K562 (cell line): ENCODE measurements around the gene LACTB. TPM values are rescaled to one million over a fixed set of nuclear protein-coding genes. Genes with fewer than 3 reads are reported as not detected.
A peak's percentile ranks its signal among the peaks of the same experiment; 100 is the strongest.

ENCODE experiments used
- E4F1 ChIP-seq: fragments of 250-450 bp; sonication (Bioruptor Pico); IDR thresholded peaks from 2 replicates; pipeline ENCODE4 v1.5.0; 2021; ENCODE audit warnings: mild to moderate bottlenecking, borderline replicate concordance
- ID3 ChIP-seq, 2 experiments: fragments of 250-450 bp in 1 of 2; fragments of 450-650 bp in 1 of 2; sonication (Bioruptor Pico) in 1 of 2; IDR thresholded peaks; 2 replicates each; pipeline versions ENCODE4 v1.6.1 to v1.8.0; 2016 to 2021; ENCODE audit warnings: mild to moderate bottlenecking in 2 of 2, moderate library complexity in 2 of 2, missing compliant biosample characterization in 1 of 2, missing genetic modification characterization in 1 of 2
- SMAD3 ChIP-seq: fragments of 450-650 bp; formaldehyde crosslinking; conservative IDR thresholded peaks from 2 replicates; pipeline ENCODE4 v1.4.0; 2020; ENCODE audit warnings: mild to moderate bottlenecking
- ZNF24 ChIP-seq: fragments of 450-650 bp; IDR thresholded peaks from 2 replicates; pipeline ENCODE4 v1.6.1; 2016
- ZNF347 ChIP-seq: fragments of 450-650 bp; formaldehyde crosslinking; IDR thresholded peaks from 2 replicates; pipeline ENCODE4 v1.4.0; 2020; ENCODE audit warnings: low read depth, mild to moderate bottlenecking, moderate library complexity
- ZNF407 ChIP-seq: fragments of 450-650 bp; IDR thresholded peaks from 2 replicates; pipeline ENCODE4 v1.6.1; 2016; ENCODE audit warnings: low read depth
- ZNF41 ChIP-seq: fragments of 250-450 bp; sonication (Bioruptor Pico); conservative IDR thresholded peaks from 2 replicates; pipeline ENCODE4 v1.4.0; 2020; ENCODE audit warnings: mild to moderate bottlenecking
- polyA plus RNA-seq, 8 experiments: library from polyadenylated mRNA; depleted of rRNA in 4 of 8; stranded (reverse) in 5 of 8; unstranded in 3 of 8; fragments of >200 nt; fragmentation: Nextera tagmentation in 2 of 8; fragmentation: Illumina TruSeq in 1 of 8; extraction: Ambion mirVana in 2 of 8; extraction: Trizol in 1 of 8; gene quantifications; 2 replicates each; pipeline versions ENCODE4 v1.2.1 to v1.2.3, GENCODE V29; 2011 to 2014; ENCODE audit warnings: inconsistent platforms in 1 of 8, missing spikeins in 1 of 8
- total RNA-seq, 7 experiments: library from RNA; depleted of rRNA in 6 of 7; stranded (reverse); fragments of >200 nt in 6 of 7; fragmentation: Illumina TruSeq in 2 of 7; extraction: Trizol in 2 of 7; gene quantifications; 2 replicates each; pipeline versions ENCODE4 v1.2.1 to v1.2.3, GENCODE V29; 2011 to 2021; ENCODE audit warnings: low replicate concordance in 1 of 7

LACTB gene
- total and polyA plus RNA-seq, 9 of the 15 experiments (the other 6 are each of a cell fraction or from before 2014, with no cell fraction given), result 3.1 to 15.5 (median 9.8) TPM

- TF ChIP-seq ZNF407 (no peak), ZNF41 (CRISPR knock-in tag) (no peak), ZNF347 (no peak), E4F1 (no peak), ZNF24 (no peak), SMAD3 (CRISPR knock-in tag) (no peak; the same call in 1 of the 2 replicates), ID3 (CRISPR knock-in tag; IDR thresholded peaks at IDR 0.05) (no peak), ID3 (tag; IDR thresholded peaks at IDR 0.05) (peak; percentile 63)
These were observed 35.6 kb downstream of the LACTB start, which contains the start of gene RPS27L (continued) for GRCh38 chr15:63157118-63157843.
